ENCODE measurements around the gene EFCAB8. TPM values are rescaled to one million over a fixed set of nuclear protein-coding genes. Genes with fewer than 3 reads are reported as not detected.

Gene EFCAB8
- total RNA-seq, 1 donor from 2014 or later: not detected

DNA sequence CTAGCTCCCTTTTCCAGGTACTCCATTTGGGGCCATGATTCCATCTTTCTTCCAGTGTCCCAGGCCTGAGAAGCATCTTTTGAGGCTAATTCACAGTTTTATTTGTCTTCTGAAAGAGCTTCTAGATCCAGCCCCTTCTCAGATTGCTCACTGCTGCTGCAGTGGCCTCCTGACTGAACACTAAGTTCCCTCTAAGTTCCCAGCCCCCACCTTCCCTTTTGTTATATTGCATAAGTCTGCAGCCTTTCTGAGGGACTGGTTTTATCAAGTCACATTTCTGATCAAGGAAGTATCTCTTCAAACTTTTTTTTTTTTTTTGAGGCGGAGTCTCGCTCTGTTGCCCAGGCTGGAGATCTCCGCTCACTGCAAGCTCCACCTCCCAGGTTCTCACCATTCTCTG lies 28.3 kb upstream of the EFCAB8 start:
- H3K4me3 ChIP-seq (ENCODE audit: low read depth, low read length): no peak overlapping the region
- TF ChIP-seq, protein P1, sequence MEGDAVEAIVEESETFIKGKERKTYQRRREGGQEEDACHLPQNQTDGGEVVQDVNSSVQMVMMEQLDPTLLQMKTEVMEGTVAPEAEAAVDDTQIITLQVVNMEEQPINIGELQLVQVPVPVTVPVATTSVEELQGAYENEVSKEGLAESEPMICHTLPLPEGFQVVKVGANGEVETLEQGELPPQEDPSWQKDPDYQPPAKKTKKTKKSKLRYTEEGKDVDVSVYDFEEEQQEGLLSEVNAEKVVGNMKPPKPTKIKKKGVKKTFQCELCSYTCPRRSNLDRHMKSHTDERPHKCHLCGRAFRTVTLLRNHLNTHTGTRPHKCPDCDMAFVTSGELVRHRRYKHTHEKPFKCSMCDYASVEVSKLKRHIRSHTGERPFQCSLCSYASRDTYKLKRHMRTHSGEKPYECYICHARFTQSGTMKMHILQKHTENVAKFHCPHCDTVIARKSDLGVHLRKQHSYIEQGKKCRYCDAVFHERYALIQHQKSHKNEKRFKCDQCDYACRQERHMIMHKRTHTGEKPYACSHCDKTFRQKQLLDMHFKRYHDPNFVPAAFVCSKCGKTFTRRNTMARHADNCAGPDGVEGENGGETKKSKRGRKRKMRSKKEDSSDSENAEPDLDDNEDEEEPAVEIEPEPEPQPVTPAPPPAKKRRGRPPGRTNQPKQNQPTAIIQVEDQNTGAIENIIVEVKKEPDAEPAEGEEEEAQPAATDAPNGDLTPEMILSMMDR (conservative IDR thresholded peaks at IDR 0.05; ENCODE audit: low read depth, low read length): no peak
- DNase-seq (ENCODE audit: low read depth): no peak

DNA sequence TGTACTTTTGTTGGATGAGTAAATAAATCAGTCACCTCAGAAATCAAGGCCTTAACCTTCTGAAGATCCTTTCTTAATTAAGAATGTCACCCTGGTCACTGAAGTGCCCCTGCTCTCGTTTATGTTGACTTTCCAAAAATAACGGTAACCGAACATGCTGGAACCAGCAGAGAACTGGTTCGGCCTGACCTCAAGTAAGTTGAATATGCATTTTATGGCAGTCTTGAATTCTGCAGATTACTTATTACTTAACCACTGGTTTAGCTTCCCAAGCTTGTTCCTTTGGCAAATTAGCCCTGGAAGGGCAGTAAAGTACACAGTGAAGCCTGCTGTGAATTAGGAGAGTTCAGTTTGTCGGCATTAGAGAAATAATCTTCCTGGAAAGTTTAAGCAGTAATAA lies 26.7 kb upstream of the EFCAB8 start:
- TF ChIP-seq, protein P1 (conservative IDR thresholded peaks at IDR 0.05; ENCODE audit: low read depth, low read length): no peak
- no peak for DNase-seq (ENCODE audit: low read depth)
- no peak overlapping the region for H3K4me3 ChIP-seq (ENCODE audit: low read depth, low read length)

DNA sequence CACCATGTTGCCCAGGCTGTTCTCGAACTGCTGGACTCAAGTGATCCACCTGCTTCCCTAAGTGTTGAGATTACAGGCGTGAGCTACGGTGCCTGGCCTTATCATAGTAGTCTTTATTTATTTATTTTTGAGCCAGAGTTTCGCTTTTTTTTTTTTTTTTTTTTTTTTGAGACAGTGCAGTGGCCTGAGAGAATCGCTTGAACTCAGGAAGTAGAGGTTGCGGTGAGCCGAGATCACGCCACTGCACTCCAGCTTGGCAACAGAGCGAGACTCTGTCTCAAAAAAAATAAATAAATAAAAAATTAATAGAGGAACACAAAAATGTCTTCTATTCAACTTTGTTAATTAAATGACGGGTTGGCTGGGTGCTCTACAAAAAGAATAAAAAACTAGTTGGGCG lies 26.1 kb upstream of the EFCAB8 start:
- DNase-seq (ENCODE audit: low read depth): no peak
- no peak overlapping the region for H3K4me3 ChIP-seq (ENCODE audit: low read depth, low read length)
- TF ChIP-seq, protein P1 (conservative IDR thresholded peaks at IDR 0.05; ENCODE audit: low read depth, low read length): no peak

DNA sequence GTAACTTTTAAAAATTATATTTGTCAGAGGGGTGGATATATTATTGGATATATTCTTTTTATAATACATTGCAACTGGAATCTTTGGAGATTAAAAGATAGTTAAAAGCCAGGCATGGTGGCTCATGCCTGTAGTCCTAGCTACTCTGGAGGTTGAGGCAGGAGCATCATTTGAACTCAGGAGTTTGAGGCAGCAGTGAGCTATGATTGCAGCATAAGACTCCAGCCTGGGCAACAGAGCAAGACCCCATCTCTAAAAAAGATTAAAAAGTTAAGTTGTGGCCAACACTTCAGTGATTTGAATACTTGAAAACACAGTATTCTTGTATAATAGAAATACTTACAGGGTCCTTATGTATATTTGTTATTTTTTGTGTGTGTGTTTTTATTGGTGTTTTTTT lies 23.8 kb upstream of the EFCAB8 start:
- DNase-seq (ENCODE audit: low read depth): no peak
- H3K4me3 ChIP-seq (ENCODE audit: low read depth, low read length): no peak overlapping the region
- TF ChIP-seq, protein P1 (conservative IDR thresholded peaks at IDR 0.05; ENCODE audit: low read depth, low read length): no peak

DNA sequence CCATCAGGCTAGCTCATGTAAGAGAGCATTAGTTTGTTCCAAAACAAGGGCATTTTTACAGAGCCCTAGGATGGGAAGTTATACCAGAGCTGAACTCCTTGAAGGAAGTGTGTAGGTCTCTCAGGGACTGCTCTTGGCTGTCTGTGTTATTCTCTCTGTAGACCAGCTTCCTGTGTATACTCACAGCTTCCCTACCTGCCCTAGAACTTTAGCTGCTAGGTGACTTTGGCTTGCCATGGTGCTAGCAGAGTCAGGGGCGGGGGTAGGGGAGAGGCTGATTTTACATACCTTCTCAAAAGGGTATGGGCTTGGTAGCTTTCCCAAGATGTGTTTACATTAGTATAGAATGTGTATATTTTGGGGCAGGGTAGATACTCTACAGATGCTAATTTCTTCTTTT lies 21.6 kb upstream of the EFCAB8 start:
- TF ChIP-seq, protein P1 (conservative IDR thresholded peaks at IDR 0.05; ENCODE audit: low read depth, low read length): no peak

DNA sequence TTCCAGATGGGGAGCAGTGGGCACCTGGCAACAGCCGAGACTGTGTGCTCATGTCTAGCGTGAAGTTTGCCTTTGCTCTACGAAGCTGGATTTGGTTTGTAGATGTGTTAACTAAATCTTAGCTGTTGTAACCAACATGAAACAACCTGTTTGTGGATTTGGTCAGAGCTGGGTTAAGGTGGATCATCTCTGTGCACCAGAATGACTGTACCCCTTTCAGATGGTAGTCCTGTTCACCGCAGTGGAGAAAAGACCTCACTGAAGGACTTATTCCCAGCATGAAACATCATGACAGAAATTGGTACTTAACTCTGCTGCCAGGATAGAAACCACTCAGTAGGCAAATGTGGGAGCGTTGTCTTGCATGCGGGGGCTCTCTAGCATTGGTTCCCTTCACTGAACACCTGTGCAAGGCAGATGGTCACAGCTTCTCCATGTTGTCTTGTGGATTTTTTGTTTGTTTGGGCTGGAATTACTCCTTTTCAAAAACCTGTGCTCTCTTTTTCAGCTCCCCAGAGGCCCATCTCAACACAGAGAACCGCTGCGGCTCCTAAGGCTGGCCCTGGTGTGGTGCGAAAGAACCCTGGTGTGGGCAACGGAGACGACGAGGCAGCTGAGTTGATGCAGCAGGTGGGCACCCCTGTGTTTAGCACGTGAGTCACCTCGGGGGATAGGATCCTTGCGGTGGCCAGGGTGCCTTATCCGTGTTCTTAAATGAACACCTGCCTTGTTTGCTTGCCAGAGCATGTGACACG lies 19.3 kb upstream of the EFCAB8 start:
- no peak overlapping the region for H3K4me3 ChIP-seq (ENCODE audit: low read depth, low read length)
- TF ChIP-seq, protein P1 (conservative IDR thresholded peaks at IDR 0.05; ENCODE audit: low read depth, low read length): no peak
- DNase-seq (ENCODE audit: low read depth): no peak

More for the DNA sequence above, 21.6 kb upstream of the EFCAB8 start:
- no peak overlapping the region for H3K4me3 ChIP-seq (ENCODE audit: low read depth, low read length)
- no peak for DNase-seq (ENCODE audit: low read depth)

DNA sequence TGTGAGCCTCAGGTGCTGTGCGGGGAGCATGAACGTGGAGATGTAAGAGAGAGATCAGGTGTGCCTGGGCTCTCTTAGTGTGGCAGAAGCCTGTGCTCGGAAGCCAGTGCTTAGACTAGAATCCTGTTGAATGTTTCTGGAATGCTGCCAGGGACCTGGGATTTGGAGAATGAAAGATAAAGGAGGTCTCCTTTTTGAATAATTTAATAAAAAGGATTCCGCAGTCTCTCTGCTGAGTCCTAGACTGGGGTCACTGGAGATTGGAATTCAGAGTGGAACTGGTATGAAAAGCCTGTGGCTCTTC lies 18.8 kb upstream of the EFCAB8 start:
- no peak overlapping the region for H3K4me3 ChIP-seq (ENCODE audit: low read depth, low read length)
- TF ChIP-seq, protein P1 (conservative IDR thresholded peaks at IDR 0.05; ENCODE audit: low read depth, low read length): no peak
- no peak for DNase-seq (ENCODE audit: low read depth)
